ENCODE results near the gene LRRC37B.

- no peak for TF ChIP-seq CTCF (conservative IDR thresholded peaks at IDR 0.05; ENCODE audit: low read length)
- no peak for TF ChIP-seq EZH2phosphoT487 (IDR thresholded peaks at IDR 0.05; ENCODE audit: borderline replicate concordance, low read depth, low read length)
Measured at GRCh38 chr17:32099686-32100085, 92.5 kb downstream of the LRRC37B start.

All from OCI-LY7 (cell line).